Upper lobe of left lung (tissue), 6 donors: ENCODE data around the gene YDJC. TPM values are rescaled to one million over a fixed set of nuclear protein-coding genes. Genes with fewer than 3 reads are reported as not detected.

ENCODE experiments used
- ATAC-seq, 2 donors: fragments of 200-7000 bp; cut with Tn5 transposase; one replicate each; pipeline ENCODE4 v1.9.1; 2022; ENCODE audit warnings: mild to moderate bottlenecking in 2 of 2, moderate library complexity in 2 of 2; ENCODE audit not compliant: low FRiP score in 2 of 2
- DNase-seq, 2 donors: peaks; one replicate each; pipeline ENCODE4 v3.0.0-alpha.2; 2019 to 2020
- H3K27ac ChIP-seq, 4 donors: fragments of 200-600 bp; sonication (generic); one replicate each; pipeline ENCODE4 v1.5.1; 2016 to 2019
- H3K27me3 ChIP-seq, 4 donors: fragments of 200-600 bp; sonication (generic); one replicate each; pipeline ENCODE4 v1.5.1; 2017 to 2019
- H3K36me3 ChIP-seq, 4 donors: fragments of 200-600 bp; sonication (generic); one replicate each; pipeline ENCODE4 v1.5.1; 2016 to 2019
- H3K4me1 ChIP-seq, 4 donors: fragments of 200-600 bp; sonication (generic); one replicate each; pipeline ENCODE4 v1.5.1; 2018 to 2019
- H3K4me3 ChIP-seq, 4 donors: fragments of 200-600 bp; sonication (generic); one replicate each; pipeline ENCODE4 v1.5.1; 2017 to 2019; ENCODE audit warnings: mild to moderate bottlenecking in 2 of 4, moderate library complexity in 1 of 4
- H3K9me3 ChIP-seq, 4 donors: fragments of 200-600 bp; sonication (generic); one replicate each; pipeline ENCODE4 v1.5.1; 2018 to 2019
- EP300 ChIP-seq, 4 donors: sonication (generic); formaldehyde crosslinking; IDR thresholded peaks; one replicate each; pipeline ENCODE4 v1.5.1; 2017; ENCODE audit warnings: antibody characterized with exemption in 4 of 4, control low read depth in 2 of 4
- POLR2A ChIP-seq, 4 donors: fragments of 450-650 bp; IDR thresholded peaks; one replicate each; pipeline ENCODE4 v1.5.1; 2016 to 2017; ENCODE audit warnings: antibody characterized with exemption in 4 of 4, mild to moderate bottlenecking in 2 of 4
- POLR2AphosphoS5 ChIP-seq, 2 donors: sonication (generic); formaldehyde crosslinking; IDR thresholded peaks; one replicate each; pipeline ENCODE4 v1.5.1; 2017; ENCODE audit warnings: antibody characterized with exemption in 2 of 2
- WGBS, 2 donors: methylation state at CpG; one replicate each; pipeline ENCODE4 v1.1.5; 2017 to 2018; 5-methylcytosine and 5-hydroxymethylcytosine counted together
- total RNA-seq, 6 donors: library from RNA; depleted of rRNA in 4 of 6; stranded (reverse); fragments of >200 nt in 4 of 6; gene quantifications; one replicate each; pipeline versions ENCODE4 v1.1.0 to v1.2.1, GENCODE V29; 2016 to 2021
- TF ChIP-seq, protein P1 (sequence below), 6 experiments: fragments of 450-650 bp in 4 of 6; fragments of 200-600 bp in 2 of 6; sonication (generic) in 2 of 6; IDR thresholded peaks; one replicate each; pipeline ENCODE4 v1.5.1; 2016 to 2019; ENCODE audit warnings: antibody characterized with exemption in 6 of 6
- donor health status: DM: no; HTN: no; CAD: no; lungs with moderate emphysema.
- donor health status: DM: no; HTN: yes; CAD: no; lungs with severe emphysema.

YDJC gene
- total RNA-seq, 6 donors from 2014 or later: 22.2 to 47.4 (median 28.3) TPM

DNA sequence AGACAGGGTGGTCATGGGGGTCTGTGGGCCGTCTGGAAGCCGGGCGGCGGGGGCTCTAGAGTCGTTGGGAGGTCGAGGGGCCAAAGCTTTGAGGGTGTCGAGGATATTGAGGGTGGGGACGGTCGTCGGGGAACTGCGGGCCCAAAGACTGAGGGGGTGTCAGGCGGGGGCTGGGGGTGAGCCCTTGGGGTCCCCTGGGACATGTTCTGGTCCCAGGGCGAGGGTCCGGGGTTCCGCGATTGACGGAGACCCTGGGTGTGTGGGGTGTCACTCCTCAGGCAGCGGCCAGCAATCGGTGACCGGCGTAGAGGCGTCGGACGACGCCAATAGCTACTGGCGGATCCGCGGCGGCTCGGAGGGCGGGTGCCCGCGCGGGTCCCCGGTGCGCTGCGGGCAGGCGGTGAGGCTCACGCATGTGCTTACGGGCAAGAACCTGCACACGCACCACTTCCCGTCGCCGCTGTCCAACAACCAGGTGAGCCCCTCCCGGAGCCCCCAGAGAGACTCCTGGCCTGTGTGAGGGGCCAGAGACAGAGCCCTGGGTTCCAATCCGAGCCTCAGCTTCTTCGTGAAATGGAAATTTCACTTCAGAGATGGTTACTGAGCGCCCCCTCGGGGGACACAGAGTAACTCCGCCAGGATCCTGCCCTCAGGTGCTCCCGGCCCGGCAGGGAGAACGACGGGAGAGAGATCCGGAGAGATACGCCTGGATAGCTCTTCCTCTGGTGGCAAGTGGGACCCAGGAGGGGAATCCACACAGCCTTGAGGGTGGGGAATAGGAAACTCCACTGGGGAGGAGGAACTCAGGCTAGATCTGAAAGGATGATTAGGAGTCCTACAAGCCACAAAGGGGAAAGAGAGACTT lies 13.0 kb upstream of the YDJC start:
- whole genome bisulfite sequencing, 2 donors: 1 to 4% methylated on average over 18 to 51 of the region's 56 CpGs
- Histone ChIP-seq H3K27ac (peak overlapping the region; percentile 66 to 80 (median 76)), H3K4me1 (peaks cover 18 to 37% (median 24%) of the 10 kb centered on the region in 4 donors), H3K9me3 (no peaks in the 10 kb centered on the region), H3K4me3 (peak overlapping the region; percentile 63 to 91 (median 79)), H3K36me3 (peaks cover 0 to 27% (median 4%) of the 10 kb centered on the region in 4 donors), H3K27me3 (no peaks in the 10 kb centered on the region)
- DNase-seq (peak; percentile 48 to 89), ATAC-seq (peak in 1 of 2 donors; percentile 28)
- TF ChIP-seq EP300 (IDR thresholded peaks at IDR 0.05): no peak
- TF ChIP-seq, protein P1, sequence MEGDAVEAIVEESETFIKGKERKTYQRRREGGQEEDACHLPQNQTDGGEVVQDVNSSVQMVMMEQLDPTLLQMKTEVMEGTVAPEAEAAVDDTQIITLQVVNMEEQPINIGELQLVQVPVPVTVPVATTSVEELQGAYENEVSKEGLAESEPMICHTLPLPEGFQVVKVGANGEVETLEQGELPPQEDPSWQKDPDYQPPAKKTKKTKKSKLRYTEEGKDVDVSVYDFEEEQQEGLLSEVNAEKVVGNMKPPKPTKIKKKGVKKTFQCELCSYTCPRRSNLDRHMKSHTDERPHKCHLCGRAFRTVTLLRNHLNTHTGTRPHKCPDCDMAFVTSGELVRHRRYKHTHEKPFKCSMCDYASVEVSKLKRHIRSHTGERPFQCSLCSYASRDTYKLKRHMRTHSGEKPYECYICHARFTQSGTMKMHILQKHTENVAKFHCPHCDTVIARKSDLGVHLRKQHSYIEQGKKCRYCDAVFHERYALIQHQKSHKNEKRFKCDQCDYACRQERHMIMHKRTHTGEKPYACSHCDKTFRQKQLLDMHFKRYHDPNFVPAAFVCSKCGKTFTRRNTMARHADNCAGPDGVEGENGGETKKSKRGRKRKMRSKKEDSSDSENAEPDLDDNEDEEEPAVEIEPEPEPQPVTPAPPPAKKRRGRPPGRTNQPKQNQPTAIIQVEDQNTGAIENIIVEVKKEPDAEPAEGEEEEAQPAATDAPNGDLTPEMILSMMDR (IDR thresholded peaks at IDR 0.05): peak; percentile 35 to 55 (median 43)

DNA sequence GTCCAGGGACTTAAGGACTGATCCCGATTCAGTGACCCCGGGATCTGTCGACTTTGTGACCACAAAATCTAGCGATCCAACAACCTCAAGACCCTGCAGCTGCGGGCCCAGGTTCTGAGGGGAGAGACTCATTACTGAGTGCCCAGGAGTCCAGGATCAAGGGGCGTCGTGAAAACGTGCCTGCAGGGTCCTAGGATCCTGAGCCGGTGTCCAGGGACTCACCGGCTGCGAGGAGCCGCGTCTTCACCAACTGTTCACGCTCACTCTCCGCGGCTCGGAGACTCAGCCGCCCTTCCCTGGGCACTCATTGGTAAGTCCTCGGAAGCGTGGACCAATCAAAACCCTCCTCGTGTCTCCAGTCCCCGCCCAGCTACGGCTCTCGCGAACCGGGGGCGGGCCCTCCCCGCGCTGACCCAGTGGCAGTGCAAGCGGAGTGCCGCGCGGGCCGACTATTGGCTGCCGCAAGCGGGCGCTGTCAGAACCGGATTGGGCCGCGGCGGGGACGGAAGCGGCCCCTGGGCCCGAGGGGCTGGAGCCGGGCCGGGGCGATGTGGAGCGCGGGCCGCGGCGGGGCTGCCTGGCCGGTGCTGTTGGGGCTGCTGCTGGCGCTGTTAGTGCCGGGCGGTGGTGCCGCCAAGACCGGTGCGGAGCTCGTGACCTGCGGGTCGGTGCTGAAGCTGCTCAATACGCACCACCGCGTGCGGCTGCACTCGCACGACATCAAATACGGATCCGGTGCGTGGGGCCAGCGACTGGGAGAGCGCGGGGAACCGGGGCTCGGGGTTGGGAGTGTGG lies 12.2 kb upstream of the YDJC start, which contains the start of gene SDF2L1:
Gene SDF2L1 (plus strand): TSS at position 514 of the 795 bp plus-strand sequence. CDS start 35 bp downstream, at position 549.
- peaks cover 18 to 37% (median 24%) of the 10 kb centered on the region in 4 donors for H3K4me1 ChIP-seq
- ATAC-seq (peak; percentile 99), DNase-seq (peak; percentile 99)
- no peaks in the 10 kb centered on the region for H3K9me3 ChIP-seq
- no peaks in the 10 kb centered on the region for H3K27me3 ChIP-seq
- H3K36me3 ChIP-seq: peaks cover 0 to 22% (median 4%) of the 10 kb centered on the region in 4 donors
- H3K27ac ChIP-seq: peak within 1 kb of the TSS; percentile 66 to 80 (median 76)
- WGBS, 2 donors: 0% methylated on average over 68 of the region's 76 CpGs; no CpG with 5 or more reads in 1 of the 2 donors
- H3K4me3 ChIP-seq: peak within 1 kb of the TSS; percentile 63 to 91 (median 79)
- TF ChIP-seq POLR2AphosphoS5 (IDR thresholded peaks at IDR 0.05) (peak; percentile 32 to 46), POLR2A (IDR thresholded peaks at IDR 0.05) (peak in 3 of 4 donors; percentile 11 to 82 (median 60)), EP300 (IDR thresholded peaks at IDR 0.05) (no peak)
- TF ChIP-seq, protein P1 (IDR thresholded peaks at IDR 0.05): peak in 5 of 6 experiments; percentile 6 to 61 (median 45)

DNA sequence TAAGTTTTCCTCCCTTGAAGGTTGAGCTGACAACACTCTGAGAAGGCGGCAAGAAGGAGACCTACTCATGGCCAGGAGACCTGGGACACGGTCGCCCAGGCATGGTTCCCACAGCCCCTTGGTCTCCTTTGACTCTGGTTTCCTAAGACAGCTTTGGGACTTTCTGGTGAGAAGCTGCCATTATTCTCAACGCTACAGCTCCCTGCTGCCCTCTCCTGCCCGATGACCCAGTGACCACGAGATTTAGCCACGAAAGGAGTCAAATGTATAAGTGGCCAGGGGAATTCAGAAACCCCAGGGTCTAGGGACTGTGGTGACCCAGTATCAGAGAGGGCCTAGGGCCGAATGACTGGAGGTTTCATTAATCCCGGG lies 11.6 kb upstream of the YDJC start:
- peak overlapping the region; percentile 53 to 91 (median 74) for H3K4me3 ChIP-seq
- H3K27ac ChIP-seq: peak overlapping the region; percentile 40 to 80 (median 64)
- peaks cover 16 to 31% (median 20%) of the 10 kb centered on the region in 4 donors for H3K4me1 ChIP-seq
- H3K9me3 ChIP-seq: no peaks in the 10 kb centered on the region
- DNase-seq: peak in 1 of 2 donors; percentile 60
- WGBS, 2 donors: 7 to 8% methylated on average over 7 to 9 of the region's 9 CpGs
- H3K36me3 ChIP-seq: peaks cover 0 to 19% (median 4%) of the 10 kb centered on the region in 4 donors
- ATAC-seq: peak; percentile 58 to 70
- TF ChIP-seq, protein P1 (IDR thresholded peaks at IDR 0.05): peak in 4 of 6 experiments; percentile 8 to 46 (median 30)
- no peak for TF ChIP-seq POLR2AphosphoS5 (IDR thresholded peaks at IDR 0.05)
- H3K27me3 ChIP-seq: no peaks in the 10 kb centered on the region

DNA sequence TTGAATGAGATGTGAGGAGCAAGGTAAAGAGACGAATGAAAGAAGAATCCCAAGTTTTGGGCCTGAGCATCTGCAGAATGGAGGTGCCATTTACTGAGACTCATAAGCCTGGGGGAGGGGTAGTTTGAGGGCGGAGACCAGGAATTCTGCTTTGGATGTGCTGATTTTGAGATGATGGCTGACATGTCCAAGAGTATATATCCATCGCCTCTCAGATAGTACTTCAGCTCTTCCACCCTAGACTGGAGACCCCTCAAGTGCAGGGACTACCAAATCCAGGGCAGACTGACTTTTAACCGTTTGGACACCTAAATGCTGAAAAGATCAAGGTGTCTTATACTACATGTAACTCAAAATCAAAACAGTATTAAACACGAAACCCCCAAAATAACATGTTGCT lies 11.0 kb upstream of the YDJC start:
- WGBS, 2 donors: 81% methylated on average over 5 of the region's 5 CpGs
- TF ChIP-seq POLR2AphosphoS5 (IDR thresholded peaks at IDR 0.05) (no peak), EP300 (IDR thresholded peaks at IDR 0.05) (no peak), POLR2A (IDR thresholded peaks at IDR 0.05) (no peak)
- TF ChIP-seq, protein P1 (IDR thresholded peaks at IDR 0.05): no peak
- Histone ChIP-seq H3K27ac (peak overlapping the region in 1 of 4 donors; percentile 52), H3K4me1 (peaks cover 16 to 27% (median 20%) of the 10 kb centered on the region in 4 donors), H3K27me3 (no peaks in the 10 kb centered on the region), H3K9me3 (no peaks in the 10 kb centered on the region), H3K36me3 (peaks cover 0 to 16% (median 4%) of the 10 kb centered on the region in 4 donors), H3K4me3 (no peak overlapping the region)
- ATAC-seq: no peak
- DNase-seq: no peak
